Measurements from ENCODE around the gene STK16. TPM values are rescaled to one million over a fixed set of nuclear protein-coding genes. Genes with fewer than 3 reads are reported as not detected.
"Not testable (repeated sequence)": the region's sequence is repeated elsewhere in the genome, so short reads cannot be mapped to it uniquely, and the experiment has no call there.

The STK16 gene
- total RNA-seq, 2 donors from 2014 or later: 11.9 to 17.2 TPM

GRCh38 chr2:219252900-219253752, 7.8 kb downstream of the STK16 start, which contains the start of gene TUBA4B:
Gene TUBA4B, plus strand, starts transcription at chr2:219253243. Its CDS starts 165 bp downstream, at chr2:219253408.
- H3K4me3 Mint-ChIP-seq: peak within 1 kb of the TSS; percentile 90
- DNase-seq (peak in 1 of 3 donors; percentile 27), ATAC-seq (peak; percentile 43)
- H3K27me3 Mint-ChIP-seq: no peaks in the 10 kb centered on the region
- peaks cover 47% of the 10 kb centered on the region for H3K4me1 Mint-ChIP-seq
- H3K9me3 ChIP-seq (ENCODE audit: control insufficient read depth, low read length, poor library complexity, severe bottlenecking): no peaks in the 10 kb centered on the region
- peaks cover 10% of the 10 kb centered on the region for H3K36me3 Mint-ChIP-seq (ENCODE audit: low read depth)
- H3K27ac Mint-ChIP-seq: peak within 1 kb of the TSS; percentile 96

- Mint-ChIP-seq H3K27ac (peak within 1 kb of the TSS; percentile 96), H3K4me1 (peaks cover 41% of the 10 kb centered on the region), H3K36me3 (ENCODE audit: low read depth) (peaks cover 7% of the 10 kb centered on the region), H3K27me3 (no peaks in the 10 kb centered on the region), H3K4me3 (peak within 1 kb of the TSS; percentile 90)
- ATAC-seq: peak; percentile 83
- DNase-seq: peak; percentile 84 to 96 (median 91)
- H3K9me3 ChIP-seq (ENCODE audit: control insufficient read depth, low read length, poor library complexity, severe bottlenecking): no peaks in the 10 kb centered on the region
Measured at GRCh38 chr2:219253753-219254589, 8.7 kb downstream of the STK16 start, which contains the start of gene TUBA4A. Gene TUBA4A, minus strand, starts transcription at chr2:219253918. Its CDS starts 60 bp downstream, at chr2:219253858.

DNA sequence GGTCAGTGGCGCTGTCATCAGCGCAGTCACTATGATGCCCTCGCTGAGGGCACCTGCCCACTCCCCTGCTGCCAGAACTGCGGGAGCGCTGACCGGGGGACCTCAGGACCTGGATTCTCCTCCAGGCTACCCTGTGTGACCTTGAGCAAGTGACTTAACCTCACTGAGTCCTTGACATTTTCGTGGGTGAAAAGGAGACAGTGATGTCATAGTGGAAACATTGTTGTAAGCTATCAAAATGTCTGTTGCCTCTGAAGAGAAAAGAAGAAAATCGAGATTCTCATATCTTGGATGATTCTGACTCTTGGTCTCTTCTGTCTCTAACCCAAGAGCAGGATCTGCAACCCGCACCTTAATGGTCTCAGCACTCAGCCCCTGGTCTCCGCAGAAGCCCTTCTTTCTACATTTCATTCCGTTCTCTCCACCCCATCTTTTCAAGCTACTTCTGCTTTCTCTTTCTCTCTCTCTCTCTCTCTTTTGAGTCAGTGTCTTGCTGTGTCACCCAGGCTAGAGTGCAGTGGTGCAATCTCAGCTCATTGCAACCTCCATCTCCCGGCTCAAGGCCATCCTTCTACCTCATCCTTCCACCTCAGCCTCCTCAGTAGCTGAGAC, 9.4 kb downstream of the STK16 start:
- H3K27ac Mint-ChIP-seq: peak overlapping the region; percentile 96
- no peaks in the 10 kb centered on the region for H3K9me3 ChIP-seq (ENCODE audit: control insufficient read depth, low read length, poor library complexity, severe bottlenecking)

GRCh38 chr2:219258942-219259341, 13.7 kb downstream of the STK16 start:
- not testable (repeated sequence) for DNase-seq; H3K36me3 Mint-ChIP-seq (ENCODE audit: low read depth); H3K27ac Mint-ChIP-seq; ATAC-seq; H3K9me3 ChIP-seq (ENCODE audit: control insufficient read depth, low read length, poor library complexity, severe bottlenecking)
- peaks cover 20% of the 10 kb centered on the region for H3K27me3 Mint-ChIP-seq
- H3K4me3 Mint-ChIP-seq: peak overlapping the region; percentile 52
- H3K4me1 Mint-ChIP-seq: peaks cover 17% of the 10 kb centered on the region

More for the DNA sequence above, 9.4 kb downstream of the STK16 start:
- DNase-seq (no peak), ATAC-seq (peak; percentile 33)
- peak overlapping the region; percentile 90 for H3K4me3 Mint-ChIP-seq
- H3K4me1 Mint-ChIP-seq: peaks cover 37% of the 10 kb centered on the region
- peaks cover 7% of the 10 kb centered on the region for H3K36me3 Mint-ChIP-seq (ENCODE audit: low read depth)
- H3K27me3 Mint-ChIP-seq: peaks cover 4% of the 10 kb centered on the region

DNA sequence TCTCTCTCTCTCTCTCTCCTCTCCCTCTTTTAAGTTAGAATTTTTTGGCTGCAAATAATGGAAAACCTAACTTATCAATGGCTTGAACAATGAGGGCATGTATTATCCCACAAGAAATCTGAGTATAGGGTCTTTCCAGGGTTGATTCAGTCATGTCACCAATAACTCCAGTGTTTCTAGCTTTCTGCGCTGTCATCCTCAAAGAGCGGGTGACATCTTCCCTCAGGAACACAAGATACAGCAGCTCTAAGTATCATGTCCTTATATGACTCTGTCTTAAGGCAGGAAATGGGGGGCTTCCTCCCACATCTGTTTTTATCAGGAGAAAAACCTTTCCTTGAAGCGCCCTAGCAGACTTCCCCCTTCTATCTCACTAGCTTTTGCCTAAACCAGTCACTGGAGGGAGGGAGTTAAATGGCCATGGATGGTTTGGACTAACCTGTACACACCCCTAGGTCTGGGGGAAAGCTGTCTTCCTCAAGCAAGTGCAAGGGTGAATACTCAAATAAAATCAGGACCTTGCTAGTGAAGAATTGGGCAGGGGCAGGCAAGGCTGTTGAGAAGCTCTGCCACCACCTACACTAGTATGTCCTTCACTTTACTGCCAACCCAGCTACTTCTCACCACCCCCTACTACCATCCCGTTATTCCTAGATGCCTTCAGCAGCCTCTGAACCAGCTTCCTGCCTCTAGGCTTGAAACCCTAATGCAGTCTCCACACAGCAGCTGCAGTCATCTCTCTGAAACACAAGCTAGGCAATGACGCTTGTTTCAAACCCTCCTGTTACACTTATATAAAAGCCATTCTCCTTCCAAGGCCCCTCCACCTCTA, 16.0 kb downstream of the STK16 start:
- H3K4me3 Mint-ChIP-seq: no peak overlapping the region
- no peak overlapping the region for H3K27ac Mint-ChIP-seq
- no peak for DNase-seq
- no peaks in the 10 kb centered on the region for H3K36me3 Mint-ChIP-seq (ENCODE audit: low read depth)
- H3K27me3 Mint-ChIP-seq: peaks cover 20% of the 10 kb centered on the region
- ATAC-seq: no peak
- H3K9me3 ChIP-seq (ENCODE audit: control insufficient read depth, low read length, poor library complexity, severe bottlenecking): no peaks in the 10 kb centered on the region
- H3K4me1 Mint-ChIP-seq: peaks cover 11% of the 10 kb centered on the region

- no peak for ATAC-seq
- Mint-ChIP-seq H3K4me1 (peaks cover 4% of the 10 kb centered on the region), H3K36me3 (ENCODE audit: low read depth) (no peaks in the 10 kb centered on the region), H3K27me3 (peaks cover 10% of the 10 kb centered on the region), H3K27ac (no peak overlapping the region), H3K4me3 (no peak overlapping the region)
- no peak for DNase-seq
- no peaks in the 10 kb centered on the region for H3K9me3 ChIP-seq (ENCODE audit: control insufficient read depth, low read length, poor library complexity, severe bottlenecking)
Measured at GRCh38 chr2:219266232-219266631, 21.0 kb downstream of the STK16 start.

- no peaks in the 10 kb centered on the region for H3K9me3 ChIP-seq (ENCODE audit: control insufficient read depth, low read length, poor library complexity, severe bottlenecking)
- no peak overlapping the region for H3K27ac Mint-ChIP-seq
- no peaks in the 10 kb centered on the region for H3K36me3 Mint-ChIP-seq (ENCODE audit: low read depth)
- H3K4me1 Mint-ChIP-seq: no peaks in the 10 kb centered on the region
- peaks cover 10% of the 10 kb centered on the region for H3K27me3 Mint-ChIP-seq
- ATAC-seq (no peak), DNase-seq (no peak)
- no peak overlapping the region for H3K4me3 Mint-ChIP-seq
Measured at GRCh38 chr2:219266886-219267285, 21.6 kb downstream of the STK16 start.

- H3K36me3 Mint-ChIP-seq (ENCODE audit: low read depth): no peaks in the 10 kb centered on the region
- peaks cover 9% of the 10 kb centered on the region for H3K27me3 Mint-ChIP-seq
- ATAC-seq: no peak
- no peaks in the 10 kb centered on the region for H3K9me3 ChIP-seq (ENCODE audit: control insufficient read depth, low read length, poor library complexity, severe bottlenecking)
- H3K4me3 Mint-ChIP-seq: no peak overlapping the region
- no peak for DNase-seq
- H3K27ac Mint-ChIP-seq: no peak overlapping the region
- H3K4me1 Mint-ChIP-seq: no peaks in the 10 kb centered on the region
Measured at GRCh38 chr2:219268294-219268693, 23.0 kb downstream of the STK16 start.

GRCh38 chr2:219269362-219270054, 24.2 kb downstream of the STK16 start:
- Mint-ChIP-seq H3K4me3 (no peak overlapping the region), H3K27me3 (peaks cover 9% of the 10 kb centered on the region), H3K27ac (peak overlapping the region; percentile 32), H3K4me1 (no peaks in the 10 kb centered on the region), H3K36me3 (ENCODE audit: low read depth) (no peaks in the 10 kb centered on the region)
- ATAC-seq (no peak), DNase-seq (no peak)
- H3K9me3 ChIP-seq (ENCODE audit: control insufficient read depth, low read length, poor library complexity, severe bottlenecking): no peaks in the 10 kb centered on the region

DNA sequence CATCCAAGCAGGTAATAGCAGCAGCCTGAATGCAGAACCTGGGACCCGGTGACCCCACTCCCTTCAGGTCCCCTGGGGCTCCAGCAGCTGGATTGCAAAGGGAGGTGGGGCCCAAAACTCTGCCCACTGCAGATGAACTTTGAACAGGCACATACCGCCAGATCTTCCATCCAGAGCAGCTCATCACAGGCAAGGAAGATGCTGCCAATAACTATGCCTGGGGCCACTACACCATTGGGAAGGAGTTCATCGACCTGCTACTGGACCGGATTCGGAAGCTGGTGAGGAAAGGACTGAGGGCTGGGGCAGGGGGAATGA, 24.7 kb downstream of the STK16 start:
- Mint-ChIP-seq H3K4me3 (no peak overlapping the region), H3K27ac (peak overlapping the region; percentile 32), H3K36me3 (ENCODE audit: low read depth) (peaks cover 2% of the 10 kb centered on the region), H3K4me1 (no peaks in the 10 kb centered on the region), H3K27me3 (peaks cover 9% of the 10 kb centered on the region)
- H3K9me3 ChIP-seq (ENCODE audit: control insufficient read depth, low read length, poor library complexity, severe bottlenecking): no peaks in the 10 kb centered on the region
- DNase-seq (no peak), ATAC-seq (no peak)

- H3K27me3 Mint-ChIP-seq: peaks cover 9% of the 10 kb centered on the region
- no peaks in the 10 kb centered on the region for H3K4me1 Mint-ChIP-seq
- H3K9me3 ChIP-seq (ENCODE audit: control insufficient read depth, low read length, poor library complexity, severe bottlenecking): no peaks in the 10 kb centered on the region
- ATAC-seq: no peak
- H3K36me3 Mint-ChIP-seq (ENCODE audit: low read depth): peaks cover 2% of the 10 kb centered on the region
- DNase-seq: no peak
- no peak overlapping the region for H3K4me3 Mint-ChIP-seq
- no peak overlapping the region for H3K27ac Mint-ChIP-seq
Measured at GRCh38 chr2:219271021-219271420, 25.7 kb downstream of the STK16 start.

- Mint-ChIP-seq H3K36me3 (ENCODE audit: low read depth) (peaks cover 2% of the 10 kb centered on the region), H3K4me1 (peaks cover 3% of the 10 kb centered on the region)
- no peak for ATAC-seq
Measured at GRCh38 chr2:219272356-219272755, 27.1 kb downstream of the STK16 start.

More at GRCh38 chr2:219272356-219272755, 27.1 kb downstream of the STK16 start:
- no peak for DNase-seq
- H3K9me3 ChIP-seq (ENCODE audit: control insufficient read depth, low read length, poor library complexity, severe bottlenecking): no peaks in the 10 kb centered on the region
- Mint-ChIP-seq H3K27ac (peak overlapping the region; percentile 6), H3K27me3 (peaks cover 9% of the 10 kb centered on the region), H3K4me3 (no peak overlapping the region)
